Measurements from ENCODE around the gene ADSS2. TPM values are rescaled to one million over a fixed set of nuclear protein-coding genes. Genes with fewer than 3 reads are reported as not detected.
A peak's percentile ranks its signal among the peaks of the same experiment; 100 is the strongest.

Gene ADSS2
- total and polyA plus RNA-seq, 4 donors: 18.4 to 46.7 (median 37.0) TPM

- no peak for TF ChIP-seq CTCF (IDR thresholded peaks at IDR 0.05; ENCODE audit: control extremely low read depth, extremely low read depth)
- Histone ChIP-seq H3K27me3 (ENCODE audit: control insufficient read depth in 3 of 3, insufficient read depth in 3 of 3, low read length in 2 of 3) (no peaks in the 10 kb centered on the region), H3K4me1 (ENCODE audit: control insufficient read depth in 5 of 5, insufficient read depth in 5 of 5, low read length in 5 of 5) (no peaks in the 10 kb centered on the region), H3K4me3 (no peak overlapping the region), H3K36me3 (ENCODE audit: control insufficient read depth in 4 of 4, insufficient read depth in 4 of 4, low read length in 4 of 4) (no peaks in the 10 kb centered on the region), H3K27ac (ENCODE audit: low read depth in 1 of 2, low read length in 1 of 2) (no peak overlapping the region), H3K9me3 (ENCODE audit: control insufficient read depth in 4 of 4, insufficient read depth in 3 of 4, low read length in 3 of 4) (peaks cover 0 to 2% (median 0%) of the 10 kb centered on the region in 4 donors), H3K9ac (ENCODE audit: insufficient read depth in 1 of 2, low read length in 2 of 2) (no peak overlapping the region)
- no peak for ATAC-seq (ENCODE audit: insufficient read depth, low FRiP score)
- 84 to 85% methylated on average over 4 of the region's 4 CpGs for WGBS, 2 donors
- DNase-seq: no peak
Observed at GRCh38 chr1:244383278-244383884, 68.3 kb downstream of the ADSS2 start.

- Histone ChIP-seq H3K9ac (ENCODE audit: insufficient read depth in 1 of 2, low read length in 2 of 2) (no peak overlapping the region), H3K36me3 (ENCODE audit: control insufficient read depth in 4 of 4, insufficient read depth in 4 of 4, low read length in 4 of 4) (no peaks in the 10 kb centered on the region), H3K27me3 (ENCODE audit: control insufficient read depth in 3 of 3, insufficient read depth in 3 of 3, low read length in 2 of 3) (no peaks in the 10 kb centered on the region), H3K4me3 (no peak overlapping the region), H3K27ac (ENCODE audit: low read depth in 1 of 2, low read length in 1 of 2) (no peak overlapping the region), H3K9me3 (ENCODE audit: control insufficient read depth in 4 of 4, insufficient read depth in 3 of 4, low read length in 3 of 4) (peaks cover 0 to 5% (median 0%) of the 10 kb centered on the region in 4 donors), H3K4me1 (ENCODE audit: control insufficient read depth in 5 of 5, insufficient read depth in 5 of 5, low read length in 5 of 5) (no peaks in the 10 kb centered on the region)
- ATAC-seq (ENCODE audit: insufficient read depth, low FRiP score) (peak; percentile 41), DNase-seq (no peak)
- no peak for TF ChIP-seq CTCF (IDR thresholded peaks at IDR 0.05; ENCODE audit: control extremely low read depth, extremely low read depth)
- WGBS, 2 donors: 77 to 93% methylated on average over 7 of the region's 7 CpGs
Observed at GRCh38 chr1:244381878-244382565, 69.7 kb downstream of the ADSS2 start.

GRCh38 chr1:244376126-244376525, 75.6 kb downstream of the ADSS2 start:
- Histone ChIP-seq H3K4me1 (ENCODE audit: control insufficient read depth in 5 of 5, insufficient read depth in 5 of 5, low read length in 5 of 5) (peaks cover 0 to 5% (median 0%) of the 10 kb centered on the region in 5 donors), H3K27me3 (ENCODE audit: control insufficient read depth in 3 of 3, insufficient read depth in 3 of 3, low read length in 2 of 3) (no peaks in the 10 kb centered on the region), H3K9me3 (ENCODE audit: control insufficient read depth in 4 of 4, insufficient read depth in 3 of 4, low read length in 3 of 4) (peaks cover 0 to 6% (median 0%) of the 10 kb centered on the region in 4 donors), H3K4me3 (no peak overlapping the region), H3K9ac (ENCODE audit: insufficient read depth in 1 of 2, low read length in 2 of 2) (no peak overlapping the region), H3K27ac (ENCODE audit: low read depth in 1 of 2, low read length in 1 of 2) (no peak overlapping the region), H3K36me3 (ENCODE audit: control insufficient read depth in 4 of 4, insufficient read depth in 4 of 4, low read length in 4 of 4) (no peaks in the 10 kb centered on the region)
- TF ChIP-seq CTCF (IDR thresholded peaks at IDR 0.05; ENCODE audit: control extremely low read depth, extremely low read depth): no peak
- ATAC-seq (ENCODE audit: insufficient read depth, low FRiP score) (no peak), DNase-seq (peak in 2 of 3 donors; percentile 74 to 91)
- 67 to 88% methylated on average over 6 of the region's 6 CpGs for WGBS, 2 donors
